NCI-H1694 treated with DMSO at 0.1 percent for 48 hours (cell line): ENCODE data around the gene SIL1.
A peak's percentile ranks its signal among the peaks of the same experiment; 100 is the strongest.
"Not testable (repeated sequence)": the region's sequence is repeated elsewhere in the genome, so short reads cannot be mapped to it uniquely, and the experiment has no call there.

Source experiments
- DNase-seq: peaks from one replicate; lab custom pipeline; 2025; lab: John Stamatoyannopoulos, UW

Gene SIL1

DNA sequence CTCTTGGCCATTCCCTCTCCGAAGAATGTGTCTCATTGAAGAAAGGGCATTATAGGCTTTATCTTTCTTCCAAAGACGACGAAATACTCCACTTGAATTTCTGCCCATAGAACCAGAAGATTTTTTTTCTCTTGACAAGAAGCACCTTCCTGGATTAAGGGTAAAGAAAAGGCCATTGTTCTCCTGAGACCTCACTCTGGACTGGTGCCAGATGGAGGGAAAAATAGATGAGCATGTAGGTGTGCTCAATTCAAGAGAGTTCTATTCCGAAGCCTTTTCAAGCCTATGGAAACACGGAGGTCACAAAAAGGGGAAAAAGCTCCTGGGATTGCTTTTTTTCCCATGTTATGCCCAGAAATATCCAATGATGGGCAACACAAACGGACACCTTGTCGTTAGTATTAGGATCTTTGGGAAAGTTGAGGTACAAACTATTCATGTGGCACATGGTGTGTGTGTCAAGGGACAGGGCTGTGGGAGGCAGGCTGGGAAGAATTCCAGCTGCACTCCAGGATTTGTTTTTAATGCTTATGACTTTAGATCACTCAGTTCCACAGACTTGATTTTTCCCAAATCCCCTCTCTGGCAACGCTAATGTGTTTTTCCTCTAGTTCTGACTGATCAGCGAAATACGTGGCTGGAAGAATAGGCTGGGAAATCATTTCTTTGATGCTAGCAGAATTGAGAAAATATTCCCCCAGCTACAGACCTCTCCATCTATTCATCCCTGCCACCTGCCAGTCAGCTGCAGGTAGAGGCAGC, 89.9 kb downstream of the SIL1 start:
- DNase-seq: no peak

DNA sequence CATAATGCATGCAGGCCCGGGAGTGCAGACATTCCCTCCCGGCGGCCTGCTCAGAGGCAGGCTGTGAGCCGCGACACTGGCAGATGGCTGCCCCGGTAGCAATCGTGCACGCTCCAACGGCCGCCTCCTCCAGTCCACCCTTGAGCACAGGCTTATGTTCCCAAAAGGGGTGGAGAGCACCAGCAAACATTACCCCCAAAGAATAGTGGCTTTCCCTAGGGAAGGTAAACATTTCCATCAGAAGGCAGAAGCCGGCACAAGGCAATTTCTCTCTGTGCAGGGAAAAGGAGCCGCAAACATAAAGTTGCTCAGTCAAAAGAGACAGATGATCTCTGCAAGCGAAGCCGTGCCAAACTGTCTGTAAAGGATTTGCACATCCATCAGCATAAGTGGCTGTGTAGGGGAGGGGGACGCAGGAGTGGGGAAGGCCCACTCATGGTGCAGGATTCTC, 92.5 kb downstream of the SIL1 start:
- peak; percentile 86 for DNase-seq

DNA sequence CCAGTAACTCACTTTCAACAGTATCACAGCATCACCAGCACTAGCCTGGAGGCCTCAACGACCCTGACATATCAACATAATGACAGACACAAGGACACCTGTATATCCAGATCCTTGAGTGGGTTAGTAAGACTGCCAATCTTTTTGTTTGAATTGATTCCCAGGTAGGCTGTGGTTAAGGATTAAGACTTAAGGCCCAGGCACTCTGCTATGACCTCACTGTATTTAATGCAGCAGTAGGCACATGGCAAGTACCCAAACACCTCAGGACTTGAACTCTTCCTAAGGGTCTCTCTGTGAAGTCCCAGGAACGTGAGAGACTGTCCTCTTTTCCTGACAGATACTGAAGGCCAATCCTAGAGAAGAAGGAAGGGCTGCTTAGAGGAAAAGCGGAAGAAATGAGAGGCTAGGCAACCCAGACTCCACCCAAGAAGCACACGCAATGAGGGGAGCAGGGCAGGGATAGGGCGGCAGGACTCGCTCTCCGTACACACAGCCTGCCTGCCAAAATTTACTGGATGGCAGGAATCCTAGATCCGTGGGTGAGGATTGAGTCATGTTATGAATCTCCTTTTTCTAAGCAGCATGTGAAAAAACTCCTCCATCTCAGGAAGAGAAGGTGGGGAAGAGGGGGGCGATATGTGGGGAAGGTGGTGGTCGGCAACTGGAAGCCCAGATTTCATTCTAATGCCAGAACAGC, 93.4 kb downstream of the SIL1 start:
- DNase-seq: peak; percentile 49

DNA sequence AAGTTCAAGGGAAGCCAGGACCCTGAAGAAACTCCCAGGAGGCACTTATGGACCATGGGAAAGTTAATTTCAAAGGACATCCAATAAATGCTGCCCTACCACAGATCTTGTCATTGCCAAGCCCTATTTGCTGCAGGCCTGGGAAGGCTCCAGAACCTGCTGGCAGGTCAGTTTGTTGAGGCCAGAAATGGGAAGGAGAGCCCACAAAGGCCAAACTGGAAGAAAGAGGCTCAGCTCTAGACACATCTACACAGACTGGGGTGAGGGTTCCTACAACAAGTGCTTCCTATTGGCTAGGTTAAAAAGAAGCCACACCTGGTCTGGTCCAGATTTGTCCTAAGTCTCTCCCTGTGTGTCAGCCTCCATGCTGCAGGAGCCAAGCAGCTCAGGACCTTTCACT, 94.4 kb downstream of the SIL1 start:
- no peak for DNase-seq

DNA sequence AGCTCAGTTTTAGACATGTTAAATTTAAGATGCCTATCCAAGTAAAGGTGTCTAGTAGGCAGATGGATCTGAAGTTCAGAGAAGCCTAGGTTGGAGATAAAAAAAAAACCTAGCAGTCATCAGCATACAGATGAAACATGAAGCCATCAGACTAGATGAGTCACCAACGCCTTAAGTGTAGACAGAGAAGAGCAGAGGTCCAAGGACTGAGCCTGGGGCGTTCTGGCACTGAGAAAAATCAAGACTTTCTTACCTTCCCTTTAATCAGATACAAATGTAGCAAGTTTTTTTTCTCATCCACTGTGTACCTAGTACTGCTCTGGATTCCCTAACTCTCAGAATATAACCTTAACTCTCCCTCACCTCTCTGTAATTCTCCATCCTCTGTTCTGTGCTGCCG, 97.3 kb downstream of the SIL1 start:
- DNase-seq: no peak

DNA sequence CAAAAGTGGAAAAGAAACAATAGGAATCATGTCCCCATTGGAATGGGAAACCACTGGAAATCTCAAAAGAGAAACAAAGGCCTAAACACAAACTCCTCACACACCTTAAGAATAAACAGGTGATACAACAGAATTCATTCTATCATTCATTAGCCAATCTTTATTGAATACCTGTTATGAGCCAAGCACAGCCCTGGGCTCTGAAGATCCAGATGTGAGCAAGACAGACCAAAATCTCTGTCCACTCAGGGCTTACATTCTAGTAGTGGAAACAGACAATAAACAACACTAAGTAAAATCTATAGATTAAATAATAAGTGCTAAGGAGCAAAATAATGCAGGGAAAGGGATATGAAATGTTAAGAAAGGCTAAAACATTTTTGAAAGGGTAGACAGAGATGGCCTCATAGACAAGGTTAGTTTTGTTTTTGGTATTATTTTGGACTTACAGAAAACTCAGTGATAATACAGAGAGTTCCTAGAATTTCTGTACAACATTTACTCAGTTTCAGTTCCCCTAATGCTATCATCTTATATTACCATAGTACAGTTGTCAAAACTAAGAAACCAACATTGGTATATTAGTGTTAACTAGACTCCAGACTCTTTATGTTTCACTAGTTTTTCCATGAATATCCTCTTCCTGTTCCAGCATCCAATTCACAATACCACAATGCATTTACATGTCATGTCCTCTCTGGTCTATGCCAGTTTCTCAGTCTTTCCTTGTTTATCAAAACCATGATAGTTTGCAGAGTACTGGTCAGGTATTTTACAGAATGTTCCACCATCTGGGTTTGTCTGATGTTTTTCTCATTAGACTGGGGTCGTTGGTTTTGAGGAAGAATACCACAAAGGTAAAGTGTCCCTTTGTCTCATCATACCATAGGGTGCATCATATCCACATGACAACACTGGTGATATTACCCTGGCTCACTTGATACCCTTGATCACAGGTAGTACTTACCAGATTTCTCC, 103.7 kb downstream of the SIL1 start:
- DNase-seq: no peak

DNA sequence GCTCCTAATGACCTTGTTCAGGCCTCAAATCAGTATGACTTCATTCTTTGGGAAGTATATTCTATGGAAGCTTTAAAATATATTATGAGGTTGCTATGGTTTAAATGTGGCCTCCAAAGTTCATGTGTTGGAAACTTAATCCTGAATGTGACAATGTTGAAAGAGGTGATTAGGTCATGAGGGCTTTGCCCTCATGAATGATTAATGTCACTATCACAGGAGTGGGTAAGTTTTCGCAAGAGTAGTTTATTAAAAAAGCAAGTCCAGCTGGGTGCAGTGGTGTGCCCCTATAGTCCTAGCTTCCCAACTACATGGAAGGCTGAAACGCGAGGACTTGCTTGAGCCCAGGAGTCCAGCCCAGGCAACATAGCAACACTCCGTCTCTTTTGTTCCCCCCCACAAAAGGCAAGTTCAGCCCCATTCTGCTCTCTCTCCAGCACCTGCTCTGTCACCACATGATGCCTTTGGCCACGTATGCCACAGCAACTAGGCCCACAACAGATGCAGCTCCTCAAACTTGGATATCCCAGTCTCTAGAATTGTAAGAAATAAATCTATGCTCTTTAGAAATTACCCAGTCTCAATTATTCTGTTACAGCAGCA, 105.3 kb downstream of the SIL1 start:
- DNase-seq: no peak

DNA sequence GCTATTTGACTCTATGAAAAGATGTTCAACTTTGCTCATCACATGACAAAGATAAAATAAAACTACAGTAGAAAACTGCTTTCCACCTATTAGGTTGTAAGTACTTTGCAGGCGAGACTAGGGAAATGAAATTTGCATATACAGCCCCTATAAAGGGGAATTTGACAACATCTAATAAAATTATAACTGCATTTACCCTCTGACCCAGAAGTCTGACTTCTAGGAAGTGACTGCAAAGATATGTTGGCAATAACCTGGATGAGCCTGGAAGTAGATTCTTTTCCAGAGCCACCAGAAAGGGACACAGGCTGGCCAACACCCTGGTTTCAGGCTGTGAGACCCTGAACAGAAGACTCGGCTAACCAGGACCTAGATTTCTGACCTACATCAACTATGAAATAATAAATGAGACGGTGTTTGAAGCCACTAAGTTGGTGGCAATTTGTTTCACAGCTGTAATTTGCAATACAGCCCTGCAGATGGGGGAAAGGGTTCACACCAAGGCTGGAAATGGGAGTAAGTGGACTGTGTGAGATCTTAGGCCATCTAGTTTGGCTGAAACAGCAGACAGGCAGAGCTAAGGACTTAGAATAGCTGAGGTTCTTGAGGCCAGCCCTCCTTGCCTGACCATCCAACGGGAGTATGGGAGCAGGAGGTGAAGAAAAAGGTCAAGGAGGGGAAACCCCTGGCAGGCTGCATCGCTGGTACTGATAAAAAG, 106.6 kb downstream of the SIL1 start:
- no peak for DNase-seq

DNA sequence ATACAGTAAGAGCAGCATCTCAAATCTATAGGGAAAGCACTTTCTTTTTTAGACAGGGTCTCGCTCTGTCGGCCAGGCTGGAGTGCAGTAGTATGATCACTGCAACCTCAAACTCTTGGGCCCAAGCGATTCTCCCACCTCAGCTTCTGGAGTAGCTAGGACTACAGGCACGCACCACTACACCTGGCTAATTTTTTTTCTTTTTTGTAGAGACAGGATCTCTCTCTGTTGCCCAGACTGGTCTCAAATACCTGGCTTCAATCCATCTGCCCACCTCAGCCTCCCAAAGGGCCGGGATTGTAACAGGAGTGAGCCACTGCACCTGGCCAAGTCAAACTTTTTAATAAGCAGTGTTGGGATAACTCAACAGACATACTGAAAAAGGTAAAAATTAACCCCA, 107.6 kb downstream of the SIL1 start:
- DNase-seq: no peak

DNA sequence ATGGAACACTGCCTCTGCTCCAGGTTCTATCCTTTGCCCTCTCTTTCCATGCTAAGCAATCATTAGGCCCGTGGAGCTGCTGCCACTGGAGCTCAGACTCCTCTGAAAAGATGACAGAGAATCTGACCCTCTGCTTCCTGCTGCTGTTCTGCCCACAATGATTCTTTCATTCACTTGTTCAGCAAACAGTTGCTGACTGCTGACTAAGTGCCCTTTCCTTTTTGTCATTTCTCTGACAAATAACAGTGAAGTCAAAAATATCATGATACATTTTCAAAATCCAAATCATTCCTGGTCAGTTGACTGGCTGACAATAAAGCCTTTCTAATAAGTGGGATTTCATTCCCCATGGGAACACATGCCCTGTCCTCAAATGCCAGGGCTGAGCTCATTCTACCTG, 110.1 kb downstream of the SIL1 start:
- DNase-seq: no peak

DNA sequence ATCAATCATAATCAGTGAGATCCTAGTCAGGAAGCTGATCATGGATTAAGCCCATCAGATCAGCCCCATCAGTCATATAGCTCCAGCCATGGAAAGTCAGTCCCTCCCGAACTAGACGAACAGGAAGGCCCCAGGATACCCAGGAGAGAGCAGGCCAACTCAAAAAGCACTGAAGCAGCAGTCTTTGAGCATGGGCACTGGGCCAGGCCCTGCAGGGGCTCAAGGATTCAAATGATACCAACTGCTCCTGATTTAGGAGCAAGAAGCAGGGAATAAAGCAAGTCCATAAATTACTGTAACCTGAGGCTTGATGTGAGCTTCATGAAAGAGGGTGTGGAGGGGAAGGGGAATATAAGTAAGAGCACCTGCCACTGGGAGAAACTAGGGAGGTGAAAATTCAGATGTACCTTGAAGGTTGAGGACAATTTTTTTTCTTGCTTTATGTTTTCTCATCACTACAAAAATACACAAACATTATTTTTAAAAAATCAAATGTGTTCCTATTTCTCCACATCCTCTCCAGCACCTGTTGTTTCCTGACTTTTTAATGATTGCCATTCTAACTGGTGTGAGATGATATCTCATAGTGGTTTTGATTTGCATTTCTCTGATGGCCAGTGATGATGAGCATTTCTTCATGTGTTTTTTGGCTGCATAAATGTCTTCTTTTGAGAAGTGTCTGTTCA, 115.2 kb downstream of the SIL1 start:
- no peak for DNase-seq

DNA sequence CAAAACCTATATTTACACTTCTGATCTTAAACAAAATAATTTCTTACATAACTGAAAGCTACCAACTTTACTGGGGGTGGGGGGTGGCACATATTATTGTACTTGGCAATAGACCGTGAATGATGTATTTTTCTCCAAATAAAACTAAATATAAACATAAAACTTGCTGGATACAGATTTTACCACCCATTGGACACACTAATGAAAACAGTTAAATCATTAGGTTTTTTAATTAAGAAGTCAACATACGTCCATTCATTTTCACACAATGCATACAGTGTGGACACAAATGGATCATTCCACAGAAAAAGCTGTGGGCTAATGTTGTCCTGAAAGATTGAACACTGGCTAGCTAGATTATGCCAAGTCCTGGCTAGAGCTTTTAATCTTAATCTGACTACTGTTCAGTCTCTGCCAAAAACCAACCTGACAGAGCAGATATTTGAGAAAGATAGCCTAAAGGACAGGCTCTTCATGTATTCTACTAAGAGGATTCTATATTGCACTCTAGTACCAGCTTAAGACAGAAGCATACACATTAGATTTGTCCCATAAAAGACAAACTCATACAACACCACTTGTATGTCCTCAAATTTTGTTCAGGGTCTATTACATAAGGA, 118.1 kb downstream of the SIL1 start:
- no peak for DNase-seq

DNA sequence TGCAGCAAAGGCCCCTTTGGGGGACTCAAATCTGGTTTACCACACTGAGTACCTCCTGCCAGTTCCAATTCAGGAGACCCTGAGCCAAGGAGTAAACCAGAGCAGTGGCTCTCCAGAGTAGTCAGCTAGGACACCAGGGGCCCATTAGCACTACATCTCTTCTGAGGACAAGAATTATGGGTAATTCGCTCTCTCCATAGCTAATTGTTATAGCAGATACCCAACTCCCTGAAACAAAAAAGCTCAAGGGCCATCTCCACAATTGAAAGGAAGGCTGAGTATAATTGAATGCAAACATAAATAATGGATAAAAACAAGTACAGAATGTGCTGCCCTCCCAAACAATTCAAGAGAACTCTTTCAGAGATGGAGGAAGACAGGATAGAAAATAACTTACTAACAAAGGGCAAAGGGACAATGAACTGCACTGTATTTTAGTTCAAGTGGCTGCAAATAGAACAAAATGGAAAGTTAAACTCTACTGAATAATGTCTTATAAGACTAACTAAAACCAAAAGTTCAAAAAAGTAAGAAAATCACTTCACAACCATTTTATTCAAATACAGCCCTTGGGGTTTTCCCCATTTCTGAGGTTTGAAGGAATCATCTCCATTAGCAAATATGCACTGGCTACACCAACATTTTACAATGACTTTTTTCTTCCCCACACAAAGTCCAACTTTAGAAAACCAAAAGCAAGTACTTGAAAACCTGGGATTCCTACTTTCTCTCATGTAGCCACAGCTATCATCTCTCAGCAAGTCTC, 118.8 kb downstream of the SIL1 start:
- DNase-seq: no peak

DNA sequence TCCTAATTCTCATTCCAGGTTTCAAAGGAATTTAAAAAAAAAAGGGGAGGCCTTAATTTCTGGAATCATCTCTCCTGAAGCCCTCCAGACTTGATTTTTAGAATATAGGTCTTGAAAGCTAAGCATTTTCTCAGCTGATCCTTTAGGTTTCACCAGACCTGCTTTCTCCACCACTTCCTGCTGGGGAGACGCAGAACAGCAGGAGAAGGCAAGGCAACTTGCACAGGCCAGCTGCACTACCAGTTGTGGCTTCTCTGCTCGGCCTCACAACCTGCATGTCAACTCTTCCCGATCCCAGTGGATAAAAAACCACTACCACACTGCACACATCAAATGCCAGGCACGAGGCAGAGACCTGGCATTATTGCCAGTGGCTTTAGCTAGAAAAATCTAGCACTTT, 119.8 kb downstream of the SIL1 start:
- DNase-seq: no peak

DNA sequence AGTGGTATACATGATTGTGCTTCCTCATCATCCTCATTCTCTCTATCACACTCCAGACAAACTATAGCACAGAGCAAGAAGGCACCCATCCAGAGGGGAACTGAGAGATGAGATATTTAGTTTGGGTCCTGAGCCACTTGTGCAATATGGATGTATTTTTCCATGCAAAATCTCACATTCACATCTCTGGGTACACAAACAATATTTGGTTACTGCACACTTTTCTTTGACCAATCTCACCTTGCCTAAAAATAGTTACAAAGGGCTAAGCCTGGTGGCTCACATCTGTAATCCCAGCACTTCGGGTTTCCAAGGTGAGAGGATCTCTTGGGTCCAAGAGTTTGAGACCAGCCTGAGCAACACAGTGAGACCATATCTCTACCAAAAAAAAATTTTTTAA, 120.3 kb downstream of the SIL1 start:
- DNase-seq: no peak

DNA sequence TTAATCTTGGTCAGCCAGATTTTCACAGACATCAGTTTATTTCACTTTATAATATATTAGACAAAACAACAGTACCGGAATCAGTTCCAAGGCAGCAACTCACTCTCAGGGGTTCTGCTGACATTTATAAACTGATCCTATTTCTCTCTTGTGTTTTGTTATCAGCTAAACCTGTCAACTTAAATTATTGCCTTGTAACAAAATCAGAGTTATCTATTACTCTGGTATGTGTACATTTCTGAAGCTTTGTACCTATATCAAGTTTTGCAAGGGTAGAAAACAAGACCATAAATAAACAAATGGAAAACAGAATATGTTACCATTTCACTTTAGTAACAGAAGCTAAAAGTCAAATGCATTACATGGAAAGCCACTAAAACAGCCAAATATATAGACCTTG, 122.1 kb downstream of the SIL1 start:
- no peak for DNase-seq

DNA sequence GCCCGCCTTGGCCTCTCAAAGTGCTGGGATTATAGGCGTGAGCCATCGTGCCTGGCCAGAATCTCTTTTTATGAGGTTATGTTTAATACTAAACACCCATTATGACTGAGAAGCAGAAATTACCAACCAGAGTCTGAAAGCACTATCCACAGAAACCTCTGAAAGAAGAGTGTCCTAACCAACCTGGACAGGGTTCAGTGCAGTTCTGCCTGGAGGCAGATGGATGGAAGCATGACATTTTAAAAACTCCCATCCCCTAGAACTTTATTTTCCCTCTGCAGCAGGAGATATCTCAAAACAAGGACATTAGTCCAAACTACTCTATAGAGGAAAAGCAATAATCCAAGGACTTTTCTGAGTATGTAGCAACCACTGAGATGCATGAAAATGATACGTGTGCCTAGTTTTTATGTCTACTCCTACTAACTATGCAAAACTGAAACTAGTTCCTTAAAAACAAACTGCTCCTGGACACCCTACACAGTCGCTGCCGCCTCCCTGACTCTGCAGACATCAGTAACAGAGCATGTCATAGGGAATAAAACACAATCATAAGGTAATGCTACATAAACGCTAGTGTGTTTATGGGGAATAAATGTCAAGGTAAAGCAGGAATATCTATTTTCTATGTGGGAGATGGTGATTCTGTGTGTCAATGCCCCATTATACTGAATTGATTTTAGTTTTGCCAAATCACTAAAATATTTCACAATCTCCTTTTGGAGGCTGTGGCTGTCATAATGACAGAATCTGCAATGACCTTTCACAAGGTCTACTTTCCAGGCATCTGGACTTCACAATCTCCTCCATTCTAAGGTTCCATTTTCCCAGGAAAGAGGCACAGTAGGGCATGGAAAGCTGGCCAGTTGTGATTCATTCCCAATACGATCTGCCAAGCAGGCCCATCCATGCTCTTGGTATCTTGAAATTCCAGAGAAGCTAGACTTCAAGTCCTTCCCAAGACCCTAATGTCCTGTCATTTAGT, 122.8 kb downstream of the SIL1 start:
- no peak for DNase-seq

DNA sequence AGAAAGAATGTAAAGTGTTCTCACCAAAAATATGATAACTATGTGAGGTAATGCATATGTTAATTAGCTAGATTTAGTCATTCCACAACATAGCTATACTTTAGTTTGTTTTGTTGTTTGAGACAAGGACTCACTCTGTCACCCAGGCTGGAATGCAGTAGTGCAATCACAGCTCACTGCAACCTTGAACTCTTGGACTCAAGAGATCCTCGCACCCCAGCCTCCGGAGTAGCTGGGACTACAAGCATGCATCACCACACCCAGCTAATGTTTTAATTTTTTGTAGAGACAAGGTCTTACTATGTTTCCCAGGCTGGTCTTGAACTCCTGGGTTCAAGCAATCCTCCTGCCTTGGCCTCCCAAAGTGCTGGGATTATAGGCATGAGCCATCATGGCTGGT, 124.2 kb downstream of the SIL1 start:
- DNase-seq: not testable (repeated sequence)
